WTC11 (cell line): ENCODE measurements around the gene ACBD6. TPM values are rescaled to one million over a fixed set of nuclear protein-coding genes. Genes with fewer than 3 reads are reported as not detected.
"Not testable (repeated sequence)": the region's sequence is repeated elsewhere in the genome, so short reads cannot be mapped to it uniquely, and the experiment has no call there.

Source experiments
- ATAC-seq: fragments of 200-7000 bp; cut with Tn5 transposase; 2 replicates; pipeline ENCODE4 v1.10.0; 2021; ENCODE audit warnings: mild to moderate bottlenecking, moderate library complexity
- CTCF ChIA-PET: fragments of 300-600 bp; sonication (Branson Sonifier 250); formaldehyde crosslinking; loops from one replicate; lab custom pipeline; 2021; ENCODE audit warnings: antibody characterized with exemption; lab: Charles Lee
- POLR2A ChIA-PET: fragments of 350-600 bp; sonication (Branson Sonifier 250); formaldehyde crosslinking; loops from one replicate; lab custom pipeline; 2021; ENCODE audit warnings: antibody characterized with exemption; lab: Charles Lee
- DNase-seq: peaks from one replicate; pipeline ENCODE4 v3.0.0; 2021; ENCODE audit warnings: low spot score
- H3K27ac Mint-ChIP-seq: 2 replicates; pipeline ENCODE4 v1.8.0; 2021; ENCODE audit warnings: mixed read lengths
- H3K27me3 Mint-ChIP-seq: 2 replicates; pipeline ENCODE4 v1.8.0; 2021; ENCODE audit warnings: low read depth, mild to moderate bottlenecking, moderate library complexity, mixed read lengths
- H3K36me3 Mint-ChIP-seq: 2 replicates; pipeline ENCODE4 v1.8.0; 2021; ENCODE audit warnings: mixed read lengths
- H3K4me1 Mint-ChIP-seq: 2 replicates; pipeline ENCODE4 v1.8.0; 2022; ENCODE audit warnings: mixed read lengths
- H3K4me3 Mint-ChIP-seq: 2 replicates; pipeline ENCODE4 v1.8.0; 2021; ENCODE audit warnings: mild to moderate bottlenecking, moderate library complexity, mixed read lengths
- H3K9me3 Mint-ChIP-seq: 2 replicates; pipeline ENCODE4 v1.8.0; 2021; ENCODE audit warnings: mixed read lengths
- AR ChIP-seq: fragments of 250-450 bp; sonication (Bioruptor Pico); IDR thresholded peaks from 2 replicates; pipeline ENCODE4 v1.9.0; 2021; ENCODE audit warnings: mild to moderate bottlenecking
- ATF3 ChIP-seq: sonication (generic); formaldehyde crosslinking; conservative IDR thresholded peaks from 2 replicates; pipeline ENCODE4 v1.8.1; 2022; ENCODE audit warnings: mild to moderate bottlenecking, missing genetic modification reagents
- E2F4 ChIP-seq: sonication (generic); formaldehyde crosslinking; IDR thresholded peaks from 2 replicates; pipeline ENCODE4 v1.8.1; 2022; ENCODE audit warnings: low read depth, mild to moderate bottlenecking, moderate library complexity, missing genetic modification reagents, borderline replicate concordance
- FOXP1 ChIP-seq: sonication (generic); formaldehyde crosslinking; IDR thresholded peaks from 2 replicates; pipeline ENCODE4 v1.8.0; 2022; ENCODE audit warnings: missing genetic modification reagents, mild to moderate bottlenecking, moderate library complexity, borderline replicate concordance
- GABPB1 ChIP-seq: sonication (generic); formaldehyde crosslinking; IDR thresholded peaks from 2 replicates; pipeline ENCODE4 v1.8.1; 2023; ENCODE audit warnings: mild to moderate bottlenecking, missing genetic modification reagents
- JUN ChIP-seq: sonication (generic); formaldehyde crosslinking; IDR thresholded peaks from 2 replicates; pipeline ENCODE4 v1.8.0; 2023; ENCODE audit warnings: mild to moderate bottlenecking, missing genetic modification reagents
- KAT7 ChIP-seq: sonication (generic); formaldehyde crosslinking; IDR thresholded peaks from 2 replicates; pipeline ENCODE4 v1.8.1; 2023; ENCODE audit warnings: missing genetic modification reagents, mild to moderate bottlenecking, borderline replicate concordance
- MXD4 ChIP-seq: fragments of 250-450 bp; sonication (Bioruptor Pico); IDR thresholded peaks from 2 replicates; pipeline ENCODE4 v1.8.0; 2021; ENCODE audit warnings: mild to moderate bottlenecking, moderate library complexity, borderline replicate concordance
- NR1H2 ChIP-seq: sonication (generic); formaldehyde crosslinking; IDR thresholded peaks from 2 replicates; pipeline ENCODE4 v1.9.0; 2021; ENCODE audit warnings: mild to moderate bottlenecking, moderate library complexity, missing genetic modification reagents
- NR2C2 ChIP-seq: sonication (generic); formaldehyde crosslinking; IDR thresholded peaks from 2 replicates; pipeline ENCODE4 v1.8.0; 2022; ENCODE audit warnings: mild to moderate bottlenecking, missing genetic modification reagents
- RELA ChIP-seq: sonication (generic); formaldehyde crosslinking; IDR thresholded peaks from 2 replicates; pipeline ENCODE4 v1.8.1; 2022; ENCODE audit warnings: missing genetic modification reagents, mild to moderate bottlenecking, borderline replicate concordance
- ZNF416 ChIP-seq: fragments of 250-450 bp; sonication (Bioruptor Pico); IDR thresholded peaks from 2 replicates; pipeline ENCODE4 v1.9.0; 2021; ENCODE audit warnings: mild to moderate bottlenecking, inconsistent platforms
- ZNF423 ChIP-seq: fragments of 250-450 bp; sonication (Bioruptor Pico); IDR thresholded peaks from 2 replicates; pipeline ENCODE4 v2.1.2; 2022; ENCODE audit warnings: mild to moderate bottlenecking, moderate library complexity
- ZNF425 ChIP-seq: fragments of 250-450 bp; sonication (Bioruptor Pico); conservative IDR thresholded peaks from 2 replicates; pipeline ENCODE4 v1.9.0; 2021; ENCODE audit warnings: mild to moderate bottlenecking
- ZNF532 ChIP-seq: fragments of 250-450 bp; sonication (Bioruptor Pico); IDR thresholded peaks from 2 replicates; pipeline ENCODE4 v1.9.0; 2021; ENCODE audit warnings: mild to moderate bottlenecking, borderline replicate concordance
- ZSCAN18 ChIP-seq: fragments of 250-450 bp; sonication (Bioruptor Pico); IDR thresholded peaks from 2 replicates; pipeline ENCODE4 v2.1.2; 2022; ENCODE audit warnings: mild to moderate bottlenecking, moderate library complexity
- total RNA-seq: library from RNA; stranded (reverse); gene quantifications from 3 replicates; pipeline ENCODE4 v1.2.3, GENCODE V29; 2021

The ACBD6 gene
- total RNA-seq, 1 experiment from 2014 or later = 53.5 TPM

- no peak for TF ChIP-seq NR2C2 (CRISPR knock-in tag)
- TF ChIP-seq ZNF425 (CRISPR knock-in tag) = no peak
- TF ChIP-seq ZSCAN18 (CRISPR knock-in tag) = no peak
- TF ChIP-seq ZNF416 = no peak
These were observed 40.3 kb downstream of the ACBD6 start (continued) for GRCh38 chr1:180462102-180462501.

- ATAC-seq, H3K27ac Mint-ChIP-seq, H3K4me3 Mint-ChIP-seq, H3K27me3 Mint-ChIP-seq, H3K4me1 Mint-ChIP-seq, DNase-seq, POLR2A ChIA-PET, CTCF ChIA-PET: not testable (repeated sequence)
- peaks cover 52% of the 10 kb centered on the region for H3K9me3 Mint-ChIP-seq
- H3K36me3 Mint-ChIP-seq = peaks cover 51% of the 10 kb centered on the region
These were observed 40.7 kb downstream of the ACBD6 start for GRCh38 chr1:180461682-180462081.

- no peaks in the 10 kb centered on the region for H3K4me1 Mint-ChIP-seq
- TF ChIP-seq FOXP1 (CRISPR knock-in tag) (no peak), E2F4 (no peak), JUN (CRISPR knock-in tag) (no peak), MXD4 (no peak), NR1H2 (CRISPR knock-in tag) (no peak), KAT7 (CRISPR knock-in tag) (no peak), ZNF532 (CRISPR knock-in tag) (no peak), GABPB1 (CRISPR knock-in tag) (no peak), ZNF425 (CRISPR knock-in tag) (no peak), ATF3 (no peak), AR (CRISPR knock-in tag) (no peak), RELA (CRISPR knock-in tag) (no peak), ZNF423 (CRISPR knock-in tag) (no peak)
These were observed 43.6 kb downstream of the ACBD6 start for GRCh38 chr1:180458807-180459206.

More at GRCh38 chr1:180458807-180459206, 43.6 kb downstream of the ACBD6 start:
- ATAC-seq (no peak), DNase-seq (no peak)
- Mint-ChIP-seq H3K27me3 (no peaks in the 10 kb centered on the region), H3K36me3 (peaks cover 47% of the 10 kb centered on the region), H3K27ac (no peak overlapping the region), H3K4me3 (no peak overlapping the region), H3K9me3 (peaks cover 49% of the 10 kb centered on the region)
- CTCF ChIA-PET = no interaction called here
- POLR2A ChIA-PET = no interaction called here
